ENCODE measurements around the gene SLC7A7. TPM values are rescaled to one million over a fixed set of nuclear protein-coding genes. Genes with fewer than 3 reads are reported as not detected.

SLC7A7 gene
- total and polyA plus RNA-seq, 9 of the 15 experiments (the other 6 are each of a cell fraction or from before 2014, with no cell fraction given), result 0.07 to 0.68 (median 0.41) TPM

GRCh38 chr14:22764382-22764781, 50.9 kb downstream of the SLC7A7 start:
- H3K4me1 ChIP-seq (replicated peaks in 1 of 2; ENCODE audit: control insufficient read depth in 2 of 2, insufficient read depth in 2 of 2, low read length in 2 of 2), result peaks cover 7 to 10% of the 10 kb centered on the region in 2 experiments; a peak in 4 of 5 replicates
- H4K20me1 ChIP-seq (replicated peaks; ENCODE audit: control insufficient read depth, insufficient read depth, low read length), result no peaks in the 10 kb centered on the region
- DNase-seq (ENCODE audit: extremely low read depth in 1 of 4, low spot score in 3 of 4) (no peak), FAIRE-seq (no peak), ATAC-seq (no peak)
- H3K4me2 ChIP-seq (ENCODE audit: insufficient read depth, low read length), result no peak overlapping the region
- ChIA-PET POLR2A (interaction anchor here (2.6 kb wide), 1 partner anchor 12 kb away, joined by 19 read pairs; no protein-coding TSS in a partner anchor), CTCF (ENCODE audit: low intra/inter-chr PET ratio) (no interaction called here)
- 76% methylated on average over 4 of the region's 4 CpGs for WGBS (ENCODE audit: insufficient coverage, low coverage, missing lambda C conversion rate)
- H3K36me3 ChIP-seq (ENCODE audit: control insufficient read depth, insufficient read depth, low read length), result peaks cover 19% of the 10 kb centered on the region
- no peak overlapping the region for H3K27ac ChIP-seq (ENCODE audit: extremely low read depth, low read depth, low read length)
- no TSS peak for BruUV-seq (replicated peaks)
- in situ Hi-C loops (cut with MboI), result no loop called here
- H2AFZ ChIP-seq (ENCODE audit: low read depth, low read length), result no peak overlapping the region
- no peak overlapping the region for H3K4me3 ChIP-seq
- H3K9ac ChIP-seq (ENCODE audit: insufficient read depth in 1 of 2, low read depth in 2 of 2, low read length in 2 of 2), result no peak overlapping the region
- peaks cover 5% of the 10 kb centered on the region; the same call in 1 of the 2 replicates for H3K9me3 ChIP-seq (replicated peaks; ENCODE audit: control insufficient read depth, insufficient read depth, low read depth, low read length)
- no peaks in the 10 kb centered on the region for H3K27me3 ChIP-seq (ENCODE audit: control insufficient read depth in 2 of 2, insufficient read depth in 2 of 2, low read length in 2 of 2)
- intact Hi-C loops (cut with micrococcal nuclease), result loop anchor here (10.0 kb wide), 1 partner anchor 50 kb away; no protein-coding TSS in a partner anchor
- no peaks in the 10 kb centered on the region for H3K9me1 ChIP-seq (ENCODE audit: control insufficient read depth, insufficient read depth, low read length)
- H3K79me2 ChIP-seq (ENCODE audit: control insufficient read depth, insufficient read depth, low read length), result peaks cover 35% of the 10 kb centered on the region
- TF ChIP-seq IRF1 (CRISPR knock-in tag; IDR thresholded peaks at IDR 0.05; ENCODE audit: borderline replicate concordance), result no peak
- TF ChIP-seq RBBP5 (IDR thresholded peaks at IDR 0.05; ENCODE audit: borderline replicate concordance, insufficient read depth, low read length, poor library complexity, severe bottlenecking), result no peak
- no peak for TF ChIP-seq TAF15 (IDR thresholded peaks at IDR 0.05; ENCODE audit: low read depth, low read length)
- TF ChIP-seq MECOM (CRISPR knock-in tag; IDR thresholded peaks at IDR 0.05), result no peak
- no peak for TF ChIP-seq GTF2A2 (tag; IDR thresholded peaks at IDR 0.05)
- no peak for TF ChIP-seq HMG20A (CRISPR knock-in tag; conservative IDR thresholded peaks at IDR 0.05)
- no peak for TF ChIP-seq MYC (IDR thresholded peaks at IDR 0.05; ENCODE audit: low read depth, low read length)
- TF ChIP-seq MYC (CRISPR knock-in tag; IDR thresholded peaks at IDR 0.05; ENCODE audit: borderline replicate concordance, low read depth), result no peak
- TF ChIP-seq ZNF699 (CRISPR knock-in tag; IDR thresholded peaks at IDR 0.05; ENCODE audit: insufficient replicate concordance), result no peak
- no peak for TF ChIP-seq HNRNPL (IDR thresholded peaks at IDR 0.05; ENCODE audit: low read depth, low read length)
- TF ChIP-seq E4F1 (CRISPR knock-in tag; IDR thresholded peaks at IDR 0.05; ENCODE audit: borderline replicate concordance), result no peak
- TF ChIP-seq SFPQ (IDR thresholded peaks at IDR 0.05; ENCODE audit: low read depth, low read length), result no peak
- no peak for TF ChIP-seq STAT5B (CRISPR knock-in tag; IDR thresholded peaks at IDR 0.05)
